M059J (cell line): Measurements from ENCODE around the gene CAPN9. TPM values are rescaled to one million over a fixed set of nuclear protein-coding genes. Genes with fewer than 3 reads are reported as not detected.
A peak's percentile ranks its signal among the peaks of the same experiment; 100 is the strongest.

Experiments used
- DNase-seq: peaks from one replicate; pipeline ENCODE4 v3.0.0-alpha.2; 2012; ENCODE audit warnings: low read depth
- total RNA-seq: library from RNA; depleted of rRNA; stranded (reverse); fragments of >200 nt; shearing (Covaris generic); gene quantifications from 2 replicates; pipeline ENCODE4 v1.2.3, GENCODE V29; 2014; rRNA removed

Gene CAPN9
- total RNA-seq, 1 experiment from 2014 or later = not detected

GRCh38 chr1:230851291-230851691 lies 104.1 kb downstream of the CAPN9 start:
- peak; percentile 86 for DNase-seq

Other genes starting within 250 kb of the CAPN9 start
- gene COG2, start 104.9 kb upstream of the CAPN9 start, total RNA-seq = 14.5 and 23.2 TPM in 2 replicates
- 0.42 TPM in 1 of 2 replicates, not detected in the other for gene AGT, start 33.3 kb upstream of the CAPN9 start, total RNA-seq
- gene C1orf198, start 121.1 kb downstream of the CAPN9 start, total RNA-seq = 56.8 and 83.4 TPM in 2 replicates
- gene TTC13, start 231.5 kb downstream of the CAPN9 start, total RNA-seq = 15.5 and 18.5 TPM in 2 replicates
- gene ARV1, start 231.7 kb downstream of the CAPN9 start, total RNA-seq = 19.4 and 31.4 TPM in 2 replicates